NCI-H526 (cell line): Measurements from ENCODE around the gene CELSR1.
"Not testable (repeated sequence)": the region's sequence is repeated elsewhere in the genome, so short reads cannot be mapped to it uniquely, and the experiment has no call there.

Source experiments
- DNase-seq, 2 experiments: peaks; one replicate each; lab custom pipeline; 2025; lab: John Stamatoyannopoulos, UW

CELSR1 gene

GRCh38 chr22:46512683-46513082 lies 24.7 kb downstream of the CELSR1 start:
- DNase-seq = no peak

GRCh38 chr22:46512039-46512370 lies 25.4 kb downstream of the CELSR1 start:
- DNase-seq = no peak

GRCh38 chr22:46511151-46512038 lies 26.0 kb downstream of the CELSR1 start:
- DNase-seq = no peak

GRCh38 chr22:46509416-46510089 lies 27.9 kb downstream of the CELSR1 start:
- DNase-seq = no peak

- DNase-seq = no peak
Observed at GRCh38 chr22:46508491-46508999, 28.9 kb downstream of the CELSR1 start.

GRCh38 chr22:46507451-46508425 lies 29.7 kb downstream of the CELSR1 start:
- no peak for DNase-seq

GRCh38 chr22:46504584-46504983 lies 32.8 kb downstream of the CELSR1 start:
- DNase-seq = peak; percentile 9 to 27

- DNase-seq = no peak
Observed at GRCh38 chr22:46502440-46503175, 34.8 kb downstream of the CELSR1 start.

GRCh38 chr22:46501701-46502100 lies 35.7 kb downstream of the CELSR1 start:
- DNase-seq = no peak

GRCh38 chr22:46501265-46501664 lies 36.2 kb downstream of the CELSR1 start:
- not testable (repeated sequence) for DNase-seq

- no peak for DNase-seq
Observed at GRCh38 chr22:46500201-46500600, 37.2 kb downstream of the CELSR1 start.

- no peak for DNase-seq
Observed at GRCh38 chr22:46499805-46500189, 37.6 kb downstream of the CELSR1 start.

GRCh38 chr22:46491946-46492345 lies 45.5 kb downstream of the CELSR1 start:
- no peak for DNase-seq

- DNase-seq = no peak
Observed at GRCh38 chr22:46490538-46490937, 46.9 kb downstream of the CELSR1 start.

- DNase-seq = no peak
Observed at GRCh38 chr22:46486996-46487717, 50.3 kb downstream of the CELSR1 start.

- DNase-seq = no peak
Observed at GRCh38 chr22:46484861-46485595, 52.4 kb downstream of the CELSR1 start.

- DNase-seq = no peak
Observed at GRCh38 chr22:46484156-46484860, 53.1 kb downstream of the CELSR1 start.

- no peak for DNase-seq
Observed at GRCh38 chr22:46483353-46483752, 54.1 kb downstream of the CELSR1 start.

GRCh38 chr22:46482056-46482675 lies 55.3 kb downstream of the CELSR1 start:
- no peak for DNase-seq
